ENCODE data around the gene PDX1. TPM values are rescaled to one million over a fixed set of nuclear protein-coding genes. Genes with fewer than 3 reads are reported as not detected.

The PDX1 gene
- total RNA-seq, 1 experiment from 2014 or later, result 1.7 TPM

GRCh38 chr13:27896726-27897125, 23.1 kb upstream of the PDX1 start:
- Histone ChIP-seq H3K4me2 (ENCODE audit: low read length) (no peak overlapping the region), H3K36me3 (ENCODE audit: control insufficient read depth in 1 of 2, insufficient read depth in 2 of 2, low read length in 2 of 2) (no peaks in the 10 kb centered on the region), H3K9ac (ENCODE audit: low read length) (no peak overlapping the region), H3K27me3 (ENCODE audit: insufficient read depth, low read length) (no peaks in the 10 kb centered on the region), H3K79me2 (ENCODE audit: insufficient read depth, low read length) (no peaks in the 10 kb centered on the region), H3K4me1 (ENCODE audit: control insufficient read depth in 1 of 2, insufficient read depth in 2 of 2, low read length in 2 of 2) (no peaks in the 10 kb centered on the region), H3K9me2 (ENCODE audit: insufficient read depth) (no peaks in the 10 kb centered on the region), H3K4me3 (replicated peaks in 1 of 2; ENCODE audit: low read depth in 1 of 2, low read length in 2 of 2) (no peak overlapping the region), H3K9me3 (ENCODE audit: control insufficient read depth in 1 of 2, insufficient read depth in 1 of 2, low read depth in 1 of 2, low read length in 2 of 2) (no peaks in the 10 kb centered on the region; a peak in 1 of 4 replicates), H3K27ac (ENCODE audit: low read depth, low read length) (no peak overlapping the region), H2AFZ (ENCODE audit: low read depth, low read length, poor library complexity, severe bottlenecking) (no peak overlapping the region), H4K20me1 (ENCODE audit: insufficient read depth) (no peaks in the 10 kb centered on the region)
- no TSS peak for BruUV-seq (replicated peaks)
- RAD21 ChIA-PET (ENCODE audit: low non-redundant PET in 1 of 2, low total read pairs in 2 of 2, uncharacterized antibody in 2 of 2, unreplicated experiment in 2 of 2), result no interaction called here
- DNase-seq (ENCODE audit: low read depth, low spot score) (no peak), ATAC-seq (no peak)
- intact Hi-C loops (cut with micrococcal nuclease), result no loop called here
- CTCF ChIA-PET, result no interaction called here
- TF ChIP-seq RAD21 (IDR thresholded peaks at IDR 0.05; ENCODE audit: low read depth) (no peak), EZH2 (IDR thresholded peaks at IDR 0.05) (no peak), POLR2A (IDR thresholded peaks at IDR 0.05; ENCODE audit: borderline replicate concordance, extremely low read depth, insufficient read depth, insufficient read length) (no peak), JUND (IDR thresholded peaks at IDR 0.05) (no peak), POLR2AphosphoS5 (IDR thresholded peaks at IDR 0.05; ENCODE audit: low read depth, low read length) (no peak), ZFX (IDR thresholded peaks at IDR 0.05) (no peak), SP1 (IDR thresholded peaks at IDR 0.05; ENCODE audit: low read depth) (no peak), MAX (IDR thresholded peaks at IDR 0.05) (no peak), SRF (IDR thresholded peaks at IDR 0.05; ENCODE audit: low read depth) (no peak), ZBTB33 (IDR thresholded peaks at IDR 0.05; ENCODE audit: extremely low read depth, insufficient replicate concordance, low read length) (no peak), REST (IDR thresholded peaks at IDR 0.05; ENCODE audit: low read depth) (no peak), YY1 (IDR thresholded peaks at IDR 0.05; ENCODE audit: extremely low read depth, insufficient replicate concordance, low read depth, low read length) (no peak), ATF3 (IDR thresholded peaks at IDR 0.05) (no peak), FOSL1 (IDR thresholded peaks at IDR 0.05; ENCODE audit: low read depth) (no peak), EGR1 (IDR thresholded peaks at IDR 0.05; ENCODE audit: low read depth) (no peak), CBX3 (IDR thresholded peaks at IDR 0.05; ENCODE audit: low read depth) (no peak), ZNF274 (IDR thresholded peaks at IDR 0.05; ENCODE audit: low read depth, low read length) (no peak)
- TF ChIP-seq, protein P1, sequence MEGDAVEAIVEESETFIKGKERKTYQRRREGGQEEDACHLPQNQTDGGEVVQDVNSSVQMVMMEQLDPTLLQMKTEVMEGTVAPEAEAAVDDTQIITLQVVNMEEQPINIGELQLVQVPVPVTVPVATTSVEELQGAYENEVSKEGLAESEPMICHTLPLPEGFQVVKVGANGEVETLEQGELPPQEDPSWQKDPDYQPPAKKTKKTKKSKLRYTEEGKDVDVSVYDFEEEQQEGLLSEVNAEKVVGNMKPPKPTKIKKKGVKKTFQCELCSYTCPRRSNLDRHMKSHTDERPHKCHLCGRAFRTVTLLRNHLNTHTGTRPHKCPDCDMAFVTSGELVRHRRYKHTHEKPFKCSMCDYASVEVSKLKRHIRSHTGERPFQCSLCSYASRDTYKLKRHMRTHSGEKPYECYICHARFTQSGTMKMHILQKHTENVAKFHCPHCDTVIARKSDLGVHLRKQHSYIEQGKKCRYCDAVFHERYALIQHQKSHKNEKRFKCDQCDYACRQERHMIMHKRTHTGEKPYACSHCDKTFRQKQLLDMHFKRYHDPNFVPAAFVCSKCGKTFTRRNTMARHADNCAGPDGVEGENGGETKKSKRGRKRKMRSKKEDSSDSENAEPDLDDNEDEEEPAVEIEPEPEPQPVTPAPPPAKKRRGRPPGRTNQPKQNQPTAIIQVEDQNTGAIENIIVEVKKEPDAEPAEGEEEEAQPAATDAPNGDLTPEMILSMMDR (IDR thresholded peaks at IDR 0.05 in 2 of 3, conservative IDR thresholded peaks at IDR 0.05 in 1 of 3; ENCODE audit: borderline replicate concordance in 1 of 3, insufficient read depth in 1 of 3, low read depth in 2 of 3, low read length in 2 of 3), result no peak
- POLR2A ChIA-PET, result no interaction called here

All from HCT116 (cell line).